SK-N-SH (cell line): Measurements from ENCODE around the gene DENND5B. TPM values are rescaled to one million over a fixed set of nuclear protein-coding genes. Genes with fewer than 3 reads are reported as not detected.

ENCODE experiments used
- CTCF ChIA-PET: fragments of 300-600, 350-600 bp; formaldehyde crosslinking; extraction: SDS; loops from one replicate; lab custom pipeline; 2021; lab: Yijun Ruan, JAX
- POLR2A ChIA-PET: fragments of 350-600 bp; sonication (Branson Sonifier 250); formaldehyde crosslinking; extraction: SDS; loops from one replicate; lab custom pipeline; 2020; ENCODE audit warnings: antibody characterized with exemption, inconsistent platforms; lab: Yijun Ruan, JAX
- DNase-seq: peaks from one replicate; pipeline ENCODE4 v3.0.0; 2012
- H2AFZ ChIP-seq: fragments of 200-600 bp; sonication (generic); 2 replicates; pipeline ENCODE4 v1.8.1; 2016; ENCODE audit warnings: antibody characterized with exemption, mild to moderate bottlenecking, low read depth
- H3F3A ChIP-seq: fragments of 200-600 bp; sonication (generic); replicated peaks from 2 replicates; pipeline ENCODE3; 2016; ENCODE audit warnings: antibody characterized with exemption, mild to moderate bottlenecking; ENCODE audit not compliant: insufficient read depth
- H3K27ac ChIP-seq, 2 experiments: fragments of 200-500 bp in 1 of 2; fragments of 200-600 bp in 1 of 2; sonication (Bioruptor generic) in 1 of 2; sonication (generic), shearing (Covaris generic) in 1 of 2; 2 replicates each; pipeline versions ENCODE4 v1.5.1 to v1.6.1; 2014 to 2016; ENCODE audit warnings: low read depth in 2 of 2, inconsistent platforms in 1 of 2, low read length in 1 of 2, mild to moderate bottlenecking in 1 of 2, mixed read lengths in 1 of 2
- H3K27me3 ChIP-seq: fragments of 200-600 bp; sonication (generic), shearing (Covaris generic); 2 replicates; pipeline ENCODE4 v1.6.1; 2016; ENCODE audit warnings: mixed run types; ENCODE audit not compliant: insufficient read depth
- H3K36me3 ChIP-seq, 2 experiments: fragments of 200-500 bp in 1 of 2; fragments of 200-600 bp in 1 of 2; sonication (Bioruptor generic) in 1 of 2; sonication (generic) in 1 of 2; replicated peaks in 1 of 2; 2 replicates each; pipeline versions ENCODE3 to v1.5.1; 2014 to 2016; ENCODE audit warnings: low read length in 1 of 2, mild to moderate bottlenecking in 1 of 2; ENCODE audit not compliant: insufficient read depth in 2 of 2, control insufficient read depth in 1 of 2
- H3K4me1 ChIP-seq, 2 experiments: fragments of 200-500 bp in 1 of 2; fragments of 200-600 bp in 1 of 2; sonication (Bioruptor generic) in 1 of 2; sonication (generic), shearing (Covaris generic) in 1 of 2; 2 replicates each; pipeline versions ENCODE4 v1.5.1 to v1.6.1; 2014 to 2016; ENCODE audit warnings: low read depth in 1 of 2, low read length in 1 of 2, mixed run types in 1 of 2; ENCODE audit not compliant: insufficient read depth in 2 of 2, control insufficient read depth in 1 of 2
- H3K4me2 ChIP-seq: fragments of 200-600 bp; sonication (generic), shearing (Covaris generic); 2 replicates; pipeline ENCODE4 v1.6.1; 2017; ENCODE audit warnings: mixed run types
- H3K4me3 ChIP-seq, 2 experiments: fragments of 200-500 bp in 1 of 2; fragments of 200-600 bp in 1 of 2; sonication (Bioruptor generic) in 1 of 2; sonication (generic), shearing (Covaris generic) in 1 of 2; 2 replicates each; pipeline versions ENCODE4 v1.5.1 to v1.8.1; 2014 to 2016; ENCODE audit warnings: low read depth in 2 of 2, inconsistent platforms in 1 of 2, low read length in 1 of 2, mild to moderate bottlenecking in 1 of 2, mixed read lengths in 1 of 2, moderate library complexity in 1 of 2
- H3K79me2 ChIP-seq: fragments of 200-600 bp; sonication (generic); 2 replicates; pipeline ENCODE4 v1.8.1; 2017; ENCODE audit warnings: mild to moderate bottlenecking; ENCODE audit not compliant: insufficient read depth
- H3K9ac ChIP-seq: fragments of 200-600 bp; sonication (generic); 2 replicates; pipeline ENCODE4 v1.6.1; 2017; ENCODE audit warnings: mixed run types
- H3K9me2 ChIP-seq: fragments of 200-600 bp; sonication (generic); 2 replicates; pipeline ENCODE4 v1.6.1; 2017; ENCODE audit warnings: mixed run types
- H3K9me3 ChIP-seq: fragments of 200-600 bp; sonication (generic); 2 replicates; pipeline ENCODE4 v1.6.1; 2017; ENCODE audit warnings: mixed run types, mild to moderate bottlenecking, moderate library complexity
- H4K20me1 ChIP-seq: fragments of 200-600 bp; sonication (generic); 2 replicates; pipeline ENCODE4 v1.6.1; 2017; ENCODE audit warnings: mild to moderate bottlenecking, mixed run types; ENCODE audit not compliant: insufficient read depth
- CTCF ChIP-seq: fragments of 200-600 bp; sonication (generic); IDR thresholded peaks from 2 replicates; pipeline ENCODE4 v1.6.1; 2017; ENCODE audit warnings: antibody characterized with exemption, mild to moderate bottlenecking, moderate library complexity
- ELF1 ChIP-seq: IDR thresholded peaks from 2 replicates; pipeline ENCODE4 v1.4.0; 2012
- FOXM1 ChIP-seq: IDR thresholded peaks from 2 replicates; pipeline ENCODE4 v1.4.0; 2012; ENCODE audit warnings: low read depth, mild to moderate bottlenecking
- GABPA ChIP-seq: IDR thresholded peaks from 2 replicates; pipeline ENCODE4 v1.4.0; 2012; ENCODE audit warnings: low read depth, mild to moderate bottlenecking
- GATA2 ChIP-seq: sonication (generic); formaldehyde crosslinking; IDR thresholded peaks from 2 replicates; pipeline ENCODE4 v1.5.0; 2020; ENCODE audit warnings: mild to moderate bottlenecking, missing genetic modification reagents
- JUND ChIP-seq: IDR thresholded peaks from 2 replicates; pipeline ENCODE4 v1.4.0; 2012
- MAX ChIP-seq: IDR thresholded peaks from 2 replicates; pipeline ENCODE4 v1.4.0; 2012; ENCODE audit warnings: low read depth
- NFIC ChIP-seq: IDR thresholded peaks from 2 replicates; pipeline ENCODE4 v1.4.0; 2012; ENCODE audit warnings: borderline replicate concordance
- PBX3 ChIP-seq: IDR thresholded peaks from 2 replicates; pipeline ENCODE4; 2012
- RAD21 ChIP-seq: IDR thresholded peaks from 2 replicates; pipeline ENCODE4 v1.6.1; 2012; ENCODE audit warnings: mild to moderate bottlenecking, low read length
- SIN3A ChIP-seq: IDR thresholded peaks from 2 replicates; pipeline ENCODE4 v1.6.1; 2012; ENCODE audit warnings: low read depth, mild to moderate bottlenecking, low read length, moderate library complexity, borderline replicate concordance
- SMC3 ChIP-seq: IDR thresholded peaks from 2 replicates; pipeline ENCODE4 v1.6.1; 2012; ENCODE audit warnings: low read depth, low read length, improper control_type of control experiment
- TAF1 ChIP-seq: IDR thresholded peaks from 2 replicates; pipeline ENCODE4 v1.6.1; 2012; ENCODE audit warnings: low read depth, mild to moderate bottlenecking, low read length, moderate library complexity, borderline replicate concordance
- TCF12 ChIP-seq: IDR thresholded peaks from 2 replicates; pipeline ENCODE4 v1.4.0; 2012
- USF1 ChIP-seq: IDR thresholded peaks from 2 replicates; pipeline ENCODE4 v1.4.0; 2012; ENCODE audit warnings: low read depth, borderline replicate concordance
- YY1 ChIP-seq: IDR thresholded peaks from 2 replicates; pipeline ENCODE4 v1.4.0; 2012; ENCODE audit warnings: low read depth, mild to moderate bottlenecking
- ZBTB33 ChIP-seq: IDR thresholded peaks from 2 replicates; pipeline ENCODE4 v1.4.0; 2012; ENCODE audit warnings: low read depth, borderline replicate concordance
- WGBS: methylation state at CpG from one replicate; pipeline ENCODE4 v1.1.6; 2017; ENCODE audit warnings: low lambda C conversion rate; 5-methylcytosine and 5-hydroxymethylcytosine counted together
- polyA plus RNA-seq, 3 experiments: library from polyadenylated mRNA; depleted of rRNA; stranded (reverse); fragments of >200 nt; gene quantifications; 2 replicates each; pipeline ENCODE4 v1.2.3, GENCODE V29; 2012

The DENND5B gene
- polyA plus RNA-seq, 1 of the 3 experiments (the other 2 are of a cell fraction) = 5.3 TPM

- ChIA-PET POLR2A (no interaction called here), CTCF (interaction anchor here (1.3 kb wide), 1 partner anchor 31 kb away, joined by 3 read pairs; no protein-coding TSS in a partner anchor)
- Histone ChIP-seq H3K4me1 (no peaks in the 10 kb centered on the region), H3K79me2 (no peaks in the 10 kb centered on the region), H3K4me2 (no peak overlapping the region), H3K4me3 (no peak overlapping the region), H4K20me1 (no peaks in the 10 kb centered on the region), H3K27ac (no peak overlapping the region), H2AFZ (no peak overlapping the region), H3K9me3 (no peaks in the 10 kb centered on the region), H3K27me3 (no peaks in the 10 kb centered on the region), H3K36me3 (peaks cover 10 to 17% of the 10 kb centered on the region in 2 experiments), H3K9ac (no peak overlapping the region), H3F3A (no peaks in the 10 kb centered on the region), H3K9me2 (no peaks in the 10 kb centered on the region)
- WGBS = 100% methylated on average over 2 of the region's 2 CpGs
- no peak for TF ChIP-seq PBX3
- no peak for TF ChIP-seq ELF1
- TF ChIP-seq FOXM1 = no peak
- TF ChIP-seq NFIC = no peak
- no peak for TF ChIP-seq YY1
- no peak for TF ChIP-seq GABPA
- TF ChIP-seq TCF12 = no peak
- TF ChIP-seq RAD21 = no peak
- TF ChIP-seq GATA2 (CRISPR knock-in tag) = no peak
- no peak for TF ChIP-seq USF1
- TF ChIP-seq CTCF = no peak
- TF ChIP-seq ZBTB33 = no peak
- TF ChIP-seq SIN3A = no peak
- no peak for TF ChIP-seq TAF1
- no peak for TF ChIP-seq SMC3
- no peak for TF ChIP-seq MAX
- TF ChIP-seq JUND = no peak
- TF ChIP-seq, all 33 proteins: peak for 0
- DNase-seq = no peak
These were observed 134.4 kb downstream of the DENND5B start for GRCh38 chr12:31456562-31456961.
